Endodermal cell (in vitro differentiated cells): ENCODE results near the gene C19orf85. TPM values are rescaled to one million over a fixed set of nuclear protein-coding genes. Genes with fewer than 3 reads are reported as not detected.

Experiments used
- DNase-seq: peaks from one replicate; pipeline ENCODE4 v3.0.0-alpha.2; 2017
- H3K27ac ChIP-seq: 2 replicates; pipeline ENCODE4 v1.5.1; 2013; ENCODE audit warnings: mild to moderate bottlenecking, low read depth, low read length, moderate library complexity
- H3K27me3 ChIP-seq: 2 replicates; pipeline ENCODE4 v1.6.1; 2013; ENCODE audit warnings: mild to moderate bottlenecking, low read length, moderate library complexity; ENCODE audit not compliant: insufficient read depth, control insufficient read depth, poor library complexity, severe bottlenecking
- H3K36me3 ChIP-seq: 2 replicates; pipeline ENCODE4 v1.7.0; 2013; ENCODE audit warnings: mild to moderate bottlenecking, low read length, moderate library complexity; ENCODE audit not compliant: control insufficient read depth, insufficient read depth
- H3K4me1 ChIP-seq: one replicate; pipeline ENCODE4 v1.7.0; 2013; ENCODE audit warnings: low read length; ENCODE audit not compliant: control insufficient read depth, insufficient read depth
- H3K4me3 ChIP-seq: 2 replicates; pipeline ENCODE4 v1.5.1; 2013; ENCODE audit warnings: mild to moderate bottlenecking, low read length, moderate library complexity
- H3K9ac ChIP-seq: 2 replicates; pipeline ENCODE4 v1.6.1; 2013; ENCODE audit warnings: mild to moderate bottlenecking, low read length, moderate library complexity; ENCODE audit not compliant: poor library complexity, severe bottlenecking; ENCODE audit errors: extremely low read depth
- H3K9me3 ChIP-seq: 2 replicates; pipeline ENCODE4 v1.6.1; 2013; ENCODE audit warnings: mild to moderate bottlenecking, low read length, moderate library complexity; ENCODE audit not compliant: control insufficient read depth
- H3K27ac Mint-ChIP-seq: 2 replicates; pipeline ENCODE4 v1.8.0; 2020; ENCODE audit warnings: mixed read lengths
- H3K27me3 Mint-ChIP-seq: 2 replicates; pipeline ENCODE4 v1.8.0; 2021; ENCODE audit warnings: mild to moderate bottlenecking, mixed read lengths; ENCODE audit not compliant: insufficient read depth
- H3K36me3 Mint-ChIP-seq: 2 replicates; pipeline ENCODE4 v1.8.0; 2020; ENCODE audit warnings: low read depth, mixed read lengths
- H3K4me1 Mint-ChIP-seq: 2 replicates; pipeline ENCODE4 v1.8.0; 2020; ENCODE audit warnings: mixed read lengths
- H3K4me3 Mint-ChIP-seq: 2 replicates; pipeline ENCODE4 v1.8.0; 2020; ENCODE audit warnings: mild to moderate bottlenecking, moderate library complexity, mixed read lengths
- H3K9me3 Mint-ChIP-seq: 2 replicates; pipeline ENCODE4 v1.8.0; 2020; ENCODE audit warnings: mild to moderate bottlenecking, mixed read lengths
- CTCF ChIP-seq: fragments of 200-600 bp; sonication (generic); conservative IDR thresholded peaks from 2 replicates; pipeline ENCODE4 v1.5.0; 2021; ENCODE audit warnings: antibody characterized with exemption, mild to moderate bottlenecking
- WGBS, 2 experiments: methylation state at CpG; one replicate each; pipeline versions ENCODE4 v1.1.5 to v1.1.7; 2013; ENCODE audit warnings: missing lambda C conversion rate in 2 of 2, mixed read lengths in 1 of 2; ENCODE audit not compliant: insufficient coverage in 1 of 2, insufficient read length in 1 of 2; 5-methylcytosine and 5-hydroxymethylcytosine counted together
- total RNA-seq, 2 donors: library from RNA; stranded (reverse); fragmentation: NEBNext Ultra II Directional in 1 of 2; extraction: Animal tissue kit (Norgen Biotek cat#: 25700) in 1 of 2; gene quantifications; 2 replicates in 1 of 2; 3 replicates in 1 of 2; pipeline ENCODE4 v1.2.1, GENCODE V29; 2021

Gene C19orf85
- total RNA-seq, 2 donors from 2014 or later: 0.62 to 2.3 TPM

GRCh38 chr19:55432241-55432959, 32.2 kb downstream of the C19orf85 start:
- Histone ChIP-seq H3K27me3 (peaks cover 36% of the 10 kb centered on the region), H3K9me3 (no peaks in the 10 kb centered on the region), H3K36me3 (no peaks in the 10 kb centered on the region), H3K27ac (no peak overlapping the region), H3K4me3 (no peak overlapping the region), H3K9ac (no peak overlapping the region), H3K4me1 (no peaks in the 10 kb centered on the region)
- DNase-seq: peak; percentile 23
- Mint-ChIP-seq H3K9me3 (no peaks in the 10 kb centered on the region), H3K36me3 (no peaks in the 10 kb centered on the region), H3K4me3 (no peak overlapping the region), H3K4me1 (no peaks in the 10 kb centered on the region), H3K27me3 (peaks cover 32% of the 10 kb centered on the region), H3K27ac (no peak overlapping the region)
- WGBS, 2 experiments: 88 to 92% methylated on average over 14 of the region's 14 CpGs
- TF ChIP-seq CTCF: no peak

DNA sequence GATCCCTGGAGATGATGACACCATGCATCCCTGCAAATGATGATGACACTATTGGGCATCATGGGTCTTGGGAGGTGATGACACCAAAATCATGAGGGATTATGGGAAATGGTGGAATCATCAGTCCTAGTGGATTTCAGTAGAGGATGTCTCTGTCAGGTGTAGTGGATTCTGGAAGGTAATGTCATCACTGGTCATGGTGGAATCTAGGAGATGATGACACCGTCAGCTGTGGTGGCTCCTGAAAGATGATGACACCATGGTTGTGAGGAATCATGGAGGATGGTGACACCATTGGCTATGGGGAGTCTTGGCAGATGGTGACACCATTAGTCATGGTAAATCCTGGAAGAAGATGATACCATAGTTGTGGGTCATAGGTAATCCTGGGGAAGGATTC, 33.4 kb downstream of the C19orf85 start:
- Mint-ChIP-seq H3K27ac (no peak overlapping the region), H3K36me3 (no peaks in the 10 kb centered on the region), H3K4me3 (no peak overlapping the region), H3K9me3 (no peaks in the 10 kb centered on the region), H3K27me3 (peaks cover 28% of the 10 kb centered on the region), H3K4me1 (no peaks in the 10 kb centered on the region)
- H3K4me1 ChIP-seq: no peaks in the 10 kb centered on the region
- no peaks in the 10 kb centered on the region for H3K36me3 ChIP-seq
- no peak for TF ChIP-seq CTCF
- no peak overlapping the region for H3K4me3 ChIP-seq
- H3K9me3 ChIP-seq: no peaks in the 10 kb centered on the region
- H3K27me3 ChIP-seq: peaks cover 36% of the 10 kb centered on the region
- WGBS, 2 experiments: 80 to 88% methylated on average over 1 of the region's 1 CpG
- H3K27ac ChIP-seq: no peak overlapping the region
- no peak for DNase-seq
- H3K9ac ChIP-seq: no peak overlapping the region

- Mint-ChIP-seq H3K36me3 (no peaks in the 10 kb centered on the region), H3K4me1 (no peaks in the 10 kb centered on the region), H3K27ac (no peak overlapping the region), H3K4me3 (no peak overlapping the region), H3K27me3 (peaks cover 34% of the 10 kb centered on the region), H3K9me3 (no peaks in the 10 kb centered on the region)
- Histone ChIP-seq H3K4me3 (no peak overlapping the region), H3K27ac (no peak overlapping the region), H3K4me1 (no peaks in the 10 kb centered on the region), H3K9ac (no peak overlapping the region), H3K9me3 (no peaks in the 10 kb centered on the region), H3K27me3 (peaks cover 13% of the 10 kb centered on the region), H3K36me3 (no peaks in the 10 kb centered on the region)
- TF ChIP-seq CTCF: no peak
- no peak for DNase-seq
- 86 to 94% methylated on average over 2 of the region's 2 CpGs for WGBS, 2 experiments
Measured at GRCh38 chr19:55426042-55426441, 38.5 kb downstream of the C19orf85 start.
